MM.1S (cell line): ENCODE results near the gene SYT17.

Experiments
- EZH2 ChIP-seq: fragments of 300-600 bp; sonication (generic); optimal IDR thresholded peaks from 2 replicates; pipeline ENCODE3; 2017; ENCODE audit warnings: low read depth, mild to moderate bottlenecking, antibody characterized with exemption, low read length, mixed read lengths
- TF ChIP-seq, protein P1 (sequence below): fragments of 300-600 bp; sonication (generic); IDR thresholded peaks from 2 replicates; pipeline ENCODE4 v1.5.1; 2016; ENCODE audit warnings: antibody characterized with exemption, low read length, mixed read lengths

GRCh38 chr16:19145010-19145409 is 23.0 kb upstream of the SYT17 start:
- TF ChIP-seq, protein P1, sequence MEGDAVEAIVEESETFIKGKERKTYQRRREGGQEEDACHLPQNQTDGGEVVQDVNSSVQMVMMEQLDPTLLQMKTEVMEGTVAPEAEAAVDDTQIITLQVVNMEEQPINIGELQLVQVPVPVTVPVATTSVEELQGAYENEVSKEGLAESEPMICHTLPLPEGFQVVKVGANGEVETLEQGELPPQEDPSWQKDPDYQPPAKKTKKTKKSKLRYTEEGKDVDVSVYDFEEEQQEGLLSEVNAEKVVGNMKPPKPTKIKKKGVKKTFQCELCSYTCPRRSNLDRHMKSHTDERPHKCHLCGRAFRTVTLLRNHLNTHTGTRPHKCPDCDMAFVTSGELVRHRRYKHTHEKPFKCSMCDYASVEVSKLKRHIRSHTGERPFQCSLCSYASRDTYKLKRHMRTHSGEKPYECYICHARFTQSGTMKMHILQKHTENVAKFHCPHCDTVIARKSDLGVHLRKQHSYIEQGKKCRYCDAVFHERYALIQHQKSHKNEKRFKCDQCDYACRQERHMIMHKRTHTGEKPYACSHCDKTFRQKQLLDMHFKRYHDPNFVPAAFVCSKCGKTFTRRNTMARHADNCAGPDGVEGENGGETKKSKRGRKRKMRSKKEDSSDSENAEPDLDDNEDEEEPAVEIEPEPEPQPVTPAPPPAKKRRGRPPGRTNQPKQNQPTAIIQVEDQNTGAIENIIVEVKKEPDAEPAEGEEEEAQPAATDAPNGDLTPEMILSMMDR: no peak
- no peak for TF ChIP-seq EZH2
